Breast epithelium (tissue), 3 donors: ENCODE results near the gene ULBP2.

Experiments used
- CTCF ChIP-seq, 3 donors: fragments of 450-650 bp; IDR thresholded peaks; one replicate each; pipeline ENCODE4 v1.5.1; 2016 to 2017; ENCODE audit warnings: antibody characterized with exemption in 3 of 3, mild to moderate bottlenecking in 3 of 3, moderate library complexity in 3 of 3
- POLR2A ChIP-seq: fragments of 450-650 bp; IDR thresholded peaks from one replicate; pipeline ENCODE4 v1.6.1; 2016; ENCODE audit warnings: antibody characterized with exemption, mild to moderate bottlenecking, moderate library complexity
- POLR2AphosphoS5 ChIP-seq, 3 donors: sonication (generic); formaldehyde crosslinking; IDR thresholded peaks; one replicate each; pipeline ENCODE4 v1.6.1; 2017; ENCODE audit warnings: antibody characterized with exemption in 3 of 3

DNA sequence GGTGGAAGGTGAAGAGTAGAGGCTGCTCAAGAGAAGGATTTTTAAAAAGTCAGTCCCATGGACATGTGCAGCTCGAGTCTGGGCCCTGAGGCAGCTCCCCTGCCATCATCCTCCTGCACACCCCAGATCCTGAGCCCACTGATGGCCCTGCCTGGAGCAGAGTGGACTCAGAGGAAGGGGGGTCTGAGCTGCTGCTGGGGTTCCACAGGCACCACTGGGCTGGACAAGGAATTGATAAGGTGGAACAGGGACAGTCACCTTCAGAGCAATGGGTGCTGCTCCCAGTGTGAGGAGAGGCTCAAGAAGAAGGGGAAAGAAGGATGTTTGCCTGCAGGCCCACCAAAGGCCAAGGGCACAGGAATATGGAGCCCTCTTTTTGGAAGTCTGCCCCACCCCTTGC lies 6.2 kb downstream of the ULBP2 start:
- no peak for TF ChIP-seq CTCF (IDR thresholded peaks at IDR 0.05)
- TF ChIP-seq POLR2A: no peak
- no peak for TF ChIP-seq POLR2AphosphoS5 (IDR thresholded peaks at IDR 0.05)
